A549 (cell line): ENCODE data around the gene BCKDK. TPM values are rescaled to one million over a fixed set of nuclear protein-coding genes. Genes with fewer than 3 reads are reported as not detected.
"Not testable (repeated sequence)": the region's sequence is repeated elsewhere in the genome, so short reads cannot be mapped to it uniquely, and the experiment has no call there.

Experiments
- ATAC-seq, 2 experiments: fragments of 200-7000 bp in 1 of 2; fragments of >200 bp in 1 of 2; cut with Nextera tagmentation in 1 of 2; cut with Tn5 transposase in 1 of 2; 3 replicates each; pipeline versions ENCODE4 v1.8.0 to v1.9.1; 2018 to 2020; ENCODE audit warnings: mild to moderate bottlenecking in 1 of 2, moderate library complexity in 1 of 2
- CTCF ChIA-PET: fragments of 300-600 bp; sonication (Branson Sonifier 250); formaldehyde crosslinking; extraction: SDS; loops from one replicate; lab custom pipeline; 2021; ENCODE audit warnings: antibody characterized with exemption, inconsistent platforms; lab: Yijun Ruan, JAX
- POLR2A ChIA-PET: fragments of 350-600 bp; formaldehyde crosslinking; extraction: SDS; loops from one replicate; lab custom pipeline; 2021; ENCODE audit warnings: antibody characterized with exemption, inconsistent platforms; lab: Yijun Ruan, JAX
- DNase-seq, 2 experiments: peaks; one replicate each; pipeline versions ENCODE4 v3.0.0 to v3.0.0-alpha.2; 2011 to 2016; ENCODE audit warnings: low read depth in 1 of 2, low spot score in 1 of 2
- FAIRE-seq: peaks from 2 replicates; lab custom pipeline; 2011; peaks lifted over from hg19 to GRCh38; lab: Jason Lieb, UNC
- H3K27ac ChIP-seq, 2 experiments: fragments of >200 bp; sonication (Bioruptor Twin); formaldehyde crosslinking; 3 replicates each; pipeline ENCODE4 v1.5.1; 2016 to 2017
- H3K4me1 ChIP-seq: fragments of >200 bp; sonication (Bioruptor Twin); formaldehyde crosslinking; 3 replicates; pipeline ENCODE4 v1.6.1; 2016
- H3K4me2 ChIP-seq: fragments of >200 bp; sonication (Bioruptor Twin); formaldehyde crosslinking; 3 replicates; pipeline ENCODE4 v1.6.1; 2016
- H3K4me3 ChIP-seq: fragments of >200 bp; sonication (Bioruptor Twin); formaldehyde crosslinking; 3 replicates; pipeline ENCODE4 v1.5.1; 2016
- H3K9me3 ChIP-seq: fragments of >200 bp; sonication (Bioruptor Twin); formaldehyde crosslinking; 3 replicates; pipeline ENCODE4 v1.6.1; 2016
- CBX2 ChIP-seq: fragments of 200-600 bp; sonication (generic); IDR thresholded peaks from 2 replicates; pipeline ENCODE4 v1.6.1; 2016; ENCODE audit warnings: low read depth, mild to moderate bottlenecking, borderline replicate concordance
- CBX8 ChIP-seq: fragments of 200-600 bp; sonication (generic); IDR thresholded peaks from 2 replicates; pipeline ENCODE4 v1.6.1; 2016
- ESRRA ChIP-seq: fragments of 150-350 bp; IDR thresholded peaks from 2 replicates; pipeline ENCODE4 v1.6.1; 2014; ENCODE audit warnings: mild to moderate bottlenecking, low read length, borderline replicate concordance
- FOSL2 ChIP-seq, 2 experiments: fragments of 450-650 bp in 1 of 2; fragments of >200 bp in 1 of 2; sonication (Bioruptor Twin) in 1 of 2; formaldehyde crosslinking; IDR thresholded peaks; 2 replicates each; pipeline versions ENCODE4 v1.5.0 to v1.6.1; 2016 to 2020; ENCODE audit warnings: mild to moderate bottlenecking in 1 of 2, moderate library complexity in 1 of 2
- HDAC2 ChIP-seq: fragments of 200-600 bp; sonication (generic); IDR thresholded peaks from 2 replicates; pipeline ENCODE4 v1.6.1; 2016
- ZC3H11A ChIP-seq: fragments of 450-650 bp; IDR thresholded peaks from 2 replicates; pipeline ENCODE4 v1.6.1; 2014; ENCODE audit warnings: antibody characterized with exemption, mild to moderate bottlenecking
- WGBS: methylation state at CpG from one replicate; pipeline ENCODE4 v1.1.6; 2017; ENCODE audit errors: missing lambda C conversion rate; 5-methylcytosine and 5-hydroxymethylcytosine counted together
- polyA plus RNA-seq, 4 experiments: library from polyadenylated mRNA; depleted of rRNA in 3 of 4; stranded (reverse); fragments of >200 nt; fragmentation: RNase III in 1 of 4; extraction: RNeasy Plus Mini Kit Qiagen cat#74134 plus additional on column Dnase treatment in 1 of 4; gene quantifications; 2 replicates in 3 of 4; 3 replicates in 1 of 4; pipeline ENCODE4 v1.2.3, GENCODE V29; 2011 to 2017

Gene BCKDK
- polyA plus RNA-seq, 2 of the 4 experiments (the other 2 are of a cell fraction), result 20.7 to 36.7 TPM

DNA sequence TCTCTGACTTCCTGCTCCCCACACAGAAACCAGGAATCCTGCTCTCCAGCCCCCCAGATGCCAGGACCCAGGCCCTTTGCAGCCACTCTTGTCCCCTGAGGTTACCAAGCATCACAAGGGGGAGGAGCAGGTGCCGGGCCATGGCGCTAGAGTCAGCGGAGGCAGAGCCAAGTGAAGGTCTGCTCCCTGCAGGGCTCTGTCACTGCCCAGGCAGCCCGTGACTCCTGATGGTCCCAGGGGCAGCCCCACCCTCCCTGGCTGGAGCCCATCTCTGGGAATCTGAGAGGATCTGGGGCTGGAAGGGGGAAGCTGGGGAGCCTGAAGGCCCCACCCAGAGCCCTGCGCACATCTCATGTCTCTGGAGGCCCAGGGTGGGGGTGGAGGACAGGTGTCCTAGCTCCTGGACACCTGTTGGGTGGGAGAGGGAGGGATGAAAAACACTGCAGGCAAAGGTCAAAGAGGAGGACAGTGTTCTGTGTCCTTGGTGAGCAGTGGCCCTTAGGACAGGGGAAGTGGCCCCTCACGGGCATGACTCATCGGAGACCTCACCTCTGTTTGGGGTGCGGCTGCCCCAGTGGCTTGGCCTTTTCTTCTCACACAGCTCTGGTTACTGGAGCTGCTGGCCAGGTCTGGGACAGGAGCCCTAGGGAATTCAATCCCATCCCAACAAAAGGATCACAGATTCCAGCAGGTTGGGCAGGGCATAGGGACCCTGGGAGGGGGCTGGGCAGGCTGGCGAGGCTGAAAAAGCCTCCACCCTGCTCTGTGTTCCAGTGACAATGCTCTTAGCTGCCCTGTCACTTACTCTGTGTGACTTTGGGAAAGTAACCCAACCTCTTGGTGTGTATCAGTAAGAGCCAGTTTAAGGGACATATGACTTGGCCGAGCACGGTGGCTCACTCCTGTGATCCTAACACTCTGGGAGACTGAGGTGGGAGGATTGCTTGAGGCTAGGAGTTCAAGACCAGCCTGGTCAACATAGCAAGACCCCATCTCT, 42.0 kb downstream of the BCKDK start, which contains the start of gene PRSS36:
Gene PRSS36 (minus strand): TSS at position 173 of the 997 bp plus-strand sequence. CDS start 31 bp downstream, at position 142.
- POLR2A ChIA-PET, result no interaction called here
- ATAC-seq (peak in 1 of 2 experiments; percentile 35; a peak in 3 of 6 replicates), DNase-seq (no peak), FAIRE-seq (no peak)
- Histone ChIP-seq H3K4me3 (no peak within 1 kb of the TSS), H3K4me2 (no peak within 1 kb of the TSS), H3K4me1 (0 out of 3 replicates have a peak, but pooled peaks cover 3% of the 10 kb centered on the region), H3K27ac (no peak within 1 kb of the TSS), H3K9me3 (no peaks in the 10 kb centered on the region)
- TF ChIP-seq HDAC2, result no peak
- TF ChIP-seq FOSL2 (IDR thresholded peaks at IDR 0.05), result no peak
- peak; percentile 20; the same call in 1 of the 2 replicates for TF ChIP-seq FOSL2 (CRISPR knock-in tag; IDR thresholded peaks at IDR 0.05)
- CTCF ChIA-PET, result interaction anchor here (0.5 to 4.5 kb wide), 5 partner anchors 8 to 293 kb away, joined by 3 to 20 read pairs (median 3); no protein-coding TSS in a partner anchor
- WGBS, result 76% methylated on average over 5 of the region's 11 CpGs

DNA sequence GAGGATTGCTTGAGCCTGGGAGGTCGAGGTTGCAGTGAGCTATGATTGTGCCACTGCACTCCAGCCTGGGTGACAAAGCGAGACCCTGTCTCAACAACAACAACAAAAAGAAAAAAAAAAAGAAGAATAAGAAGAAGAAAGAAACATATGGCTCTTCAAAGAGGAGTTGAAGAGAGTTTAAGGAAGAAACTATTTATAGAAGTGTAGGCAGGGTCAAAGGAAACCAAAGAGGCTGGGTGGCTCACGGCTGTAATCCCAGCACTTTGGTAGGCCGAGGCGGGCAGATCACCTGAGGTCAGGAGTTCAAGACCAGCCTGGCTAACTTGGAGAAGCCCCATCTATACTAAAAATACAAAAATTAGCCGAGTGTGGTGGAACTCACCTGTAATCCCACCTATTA, 42.8 kb downstream of the BCKDK start:
- CTCF ChIA-PET, result interaction anchor here (0.8 to 4.5 kb wide), 4 partner anchors 9 to 293 kb away, joined by 3 to 20 read pairs (median 4); no protein-coding TSS in a partner anchor
- DNase-seq, ATAC-seq, FAIRE-seq, H3K4me2 ChIP-seq, H3K4me1 ChIP-seq, POLR2A ChIA-PET, H3K27ac ChIP-seq, H3K9me3 ChIP-seq, H3K4me3 ChIP-seq: not testable (repeated sequence)
- WGBS, result 66% methylated on average over 6 of the region's 6 CpGs

DNA sequence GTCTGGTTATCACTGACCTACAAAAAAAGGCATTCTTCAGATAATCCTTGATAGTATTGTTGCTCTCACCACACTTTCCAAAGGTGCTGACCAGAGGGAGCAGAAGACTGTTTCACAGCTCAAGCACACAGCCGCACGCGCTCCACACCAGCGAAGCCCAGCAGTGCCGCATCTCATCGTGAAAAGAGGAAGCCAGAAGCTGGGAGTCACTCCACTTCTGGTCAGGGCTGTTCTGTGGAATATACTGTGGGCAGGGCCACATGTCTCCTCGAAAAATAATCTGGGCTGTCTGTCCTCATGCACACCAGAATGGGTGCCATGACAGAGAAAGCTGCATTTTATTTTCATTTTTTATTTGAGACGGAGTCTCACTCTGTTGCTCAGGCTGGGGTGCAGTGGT, 49.0 kb downstream of the BCKDK start:
- FAIRE-seq, result no peak
- no peak for ATAC-seq
- H3K27ac ChIP-seq, result no peak overlapping the region
- no peak overlapping the region for H3K4me3 ChIP-seq
- H3K4me2 ChIP-seq, result no peak overlapping the region
- no peaks in the 10 kb centered on the region for H3K9me3 ChIP-seq
- ChIA-PET CTCF (interaction anchor here (0.6 to 4.6 kb wide), 10 partner anchors 7 to 712 kb away, joined by 3 to 46 read pairs (median 4); no protein-coding TSS in a partner anchor), POLR2A (interaction anchor here (0.7 to 2.0 kb wide), 3 partner anchors 22 to 39 kb away, joined by 5 to 10 read pairs (median 6); partner anchors contain the start of genes FUS and KAT8)
- TF ChIP-seq ZC3H11A (no peak), ESRRA (no peak), CBX8 (no peak), CBX2 (no peak)
- no peak for DNase-seq
- no peaks in the 10 kb centered on the region for H3K4me1 ChIP-seq
- whole genome bisulfite sequencing, result 72% methylated on average over 8 of the region's 8 CpGs

Other genes with a start within 250 kb of the BCKDK start
- 9.5 and 10.8 TPM in 2 replicates for gene BCL7C, start 214.3 kb upstream of the BCKDK start, polyA plus RNA-seq (2011; rRNA removed)
- 12.9 to 13.9 TPM (median 13.6 TPM) in 3 replicates for gene BCL7C, start 214.3 kb upstream of the BCKDK start, polyA plus RNA-seq (2017; fragmentation: RNase III; extraction: RNeasy Plus Mini Kit Qiagen cat#74134 plus additional on column Dnase treatment)
- 0.13 and 0.44 TPM in 2 replicates for gene CTF1, start 211.8 kb upstream of the BCKDK start, polyA plus RNA-seq (2011; rRNA removed)
- 0.16 to 0.30 TPM (median 0.23 TPM) in 3 replicates for gene CTF1, start 211.8 kb upstream of the BCKDK start, polyA plus RNA-seq (2017; fragmentation: RNase III; extraction: RNeasy Plus Mini Kit Qiagen cat#74134 plus additional on column Dnase treatment)
- 5.6 and 7.0 TPM in 2 replicates for gene FBXL19, start 184.8 kb upstream of the BCKDK start, polyA plus RNA-seq (2011; rRNA removed)
- 15.5 to 21.5 TPM (median 18.3 TPM) in 3 replicates for gene FBXL19, start 184.8 kb upstream of the BCKDK start, polyA plus RNA-seq (2017; fragmentation: RNase III; extraction: RNeasy Plus Mini Kit Qiagen cat#74134 plus additional on column Dnase treatment)
- gene ORAI3, start 159.3 kb upstream of the BCKDK start, polyA plus RNA-seq (2011; rRNA removed), result 14.1 and 17.3 TPM in 2 replicates
- gene ORAI3, start 159.3 kb upstream of the BCKDK start, polyA plus RNA-seq (2017; fragmentation: RNase III; extraction: RNeasy Plus Mini Kit Qiagen cat#74134 plus additional on column Dnase treatment), result 7.1 to 11.8 TPM (median 10.5 TPM) in 3 replicates
- 2.0 and 3.8 TPM in 2 replicates for gene SETD1A, start 150.6 kb upstream of the BCKDK start, polyA plus RNA-seq (2011; rRNA removed)
- 15.7 to 22.6 TPM (median 21.2 TPM) in 3 replicates for gene SETD1A, start 150.6 kb upstream of the BCKDK start, polyA plus RNA-seq (2017; fragmentation: RNase III; extraction: RNeasy Plus Mini Kit Qiagen cat#74134 plus additional on column Dnase treatment)
- 10.5 and 15.2 TPM in 2 replicates for gene HSD3B7, start 123.2 kb upstream of the BCKDK start, polyA plus RNA-seq (2011; rRNA removed)
- gene HSD3B7, start 123.2 kb upstream of the BCKDK start, polyA plus RNA-seq (2017; fragmentation: RNase III; extraction: RNeasy Plus Mini Kit Qiagen cat#74134 plus additional on column Dnase treatment), result 17.3 to 20.1 TPM (median 19.7 TPM) in 3 replicates
- gene STX1B, start 97.7 kb upstream of the BCKDK start, polyA plus RNA-seq (2011; rRNA removed), result 2.6 and 2.7 TPM in 2 replicates
- gene STX1B, start 97.7 kb upstream of the BCKDK start, polyA plus RNA-seq (2017; fragmentation: RNase III; extraction: RNeasy Plus Mini Kit Qiagen cat#74134 plus additional on column Dnase treatment), result 2.4 to 4.4 TPM (median 2.8 TPM) in 3 replicates
- 37.0 and 39.7 TPM in 2 replicates for gene STX4, start 74.8 kb upstream of the BCKDK start, polyA plus RNA-seq (2011; rRNA removed)
- 67.9 to 79.5 TPM (median 73.9 TPM) in 3 replicates for gene STX4, start 74.8 kb upstream of the BCKDK start, polyA plus RNA-seq (2017; fragmentation: RNase III; extraction: RNeasy Plus Mini Kit Qiagen cat#74134 plus additional on column Dnase treatment)
- gene ZNF668, start 34.1 kb upstream of the BCKDK start, polyA plus RNA-seq (2011; rRNA removed), result 3.9 and 4.7 TPM in 2 replicates
- 9.8 to 10.7 TPM (median 10.7 TPM) in 3 replicates for gene ZNF668, start 34.1 kb upstream of the BCKDK start, polyA plus RNA-seq (2017; fragmentation: RNase III; extraction: RNeasy Plus Mini Kit Qiagen cat#74134 plus additional on column Dnase treatment)
- 3.0 and 4.3 TPM in 2 replicates for gene ZNF646, start 34.0 kb upstream of the BCKDK start, polyA plus RNA-seq (2011; rRNA removed)
- gene ZNF646, start 34.0 kb upstream of the BCKDK start, polyA plus RNA-seq (2017; fragmentation: RNase III; extraction: RNeasy Plus Mini Kit Qiagen cat#74134 plus additional on column Dnase treatment), result 7.8 to 9.1 TPM (median 8.2 TPM) in 3 replicates
- 0.78 and 0.79 TPM in 2 replicates for gene PRSS53, start 19.4 kb upstream of the BCKDK start, polyA plus RNA-seq (2011; rRNA removed)
- 1.2 to 1.7 TPM (median 1.5 TPM) in 3 replicates for gene PRSS53, start 19.4 kb upstream of the BCKDK start, polyA plus RNA-seq (2017; fragmentation: RNase III; extraction: RNeasy Plus Mini Kit Qiagen cat#74134 plus additional on column Dnase treatment)
- gene VKORC1, start 13.6 kb upstream of the BCKDK start, polyA plus RNA-seq (2011; rRNA removed), result 101 and 136 TPM in 2 replicates
- gene VKORC1, start 13.6 kb upstream of the BCKDK start, polyA plus RNA-seq (2017; fragmentation: RNase III; extraction: RNeasy Plus Mini Kit Qiagen cat#74134 plus additional on column Dnase treatment), result 83.6 to 97.6 TPM (median 94.2 TPM) in 3 replicates
- gene KAT8, start 9.3 kb downstream of the BCKDK start, polyA plus RNA-seq (2011; rRNA removed), result 42.2 and 52.9 TPM in 2 replicates
- gene KAT8, start 9.3 kb downstream of the BCKDK start, polyA plus RNA-seq (2017; fragmentation: RNase III; extraction: RNeasy Plus Mini Kit Qiagen cat#74134 plus additional on column Dnase treatment), result 34.0 to 38.3 TPM (median 34.4 TPM) in 3 replicates
- 0.04 and 0.08 TPM in 2 replicates for gene PRSS8, start 27.3 kb downstream of the BCKDK start, polyA plus RNA-seq (2011; rRNA removed)
- 0.09 to 0.21 TPM (median 0.15 TPM) in 3 replicates for gene PRSS8, start 27.3 kb downstream of the BCKDK start, polyA plus RNA-seq (2017; fragmentation: RNase III; extraction: RNeasy Plus Mini Kit Qiagen cat#74134 plus additional on column Dnase treatment)
- gene PRSS36, start 41.7 kb downstream of the BCKDK start, polyA plus RNA-seq (2011; rRNA removed), result 0.41 TPM in 1 of 2 replicates, not detected in the other
- 0.55 to 0.75 TPM (median 0.55 TPM) in 3 replicates for gene PRSS36, start 41.7 kb downstream of the BCKDK start, polyA plus RNA-seq (2017; fragmentation: RNase III; extraction: RNeasy Plus Mini Kit Qiagen cat#74134 plus additional on column Dnase treatment)
- gene FUS, start 71.8 kb downstream of the BCKDK start, polyA plus RNA-seq (2011; rRNA removed), result 168 and 224 TPM in 2 replicates
- 740 to 780 TPM (median 745 TPM) in 3 replicates for gene FUS, start 71.8 kb downstream of the BCKDK start, polyA plus RNA-seq (2017; fragmentation: RNase III; extraction: RNeasy Plus Mini Kit Qiagen cat#74134 plus additional on column Dnase treatment)
- 16.1 and 20.0 TPM in 2 replicates for gene PYCARD, start 94.4 kb downstream of the BCKDK start, polyA plus RNA-seq (2011; rRNA removed)
- gene PYCARD, start 94.4 kb downstream of the BCKDK start, polyA plus RNA-seq (2017; fragmentation: RNase III; extraction: RNeasy Plus Mini Kit Qiagen cat#74134 plus additional on column Dnase treatment), result 26.4 to 32.2 TPM (median 30.1 TPM) in 3 replicates
- gene TRIM72, start 105.7 kb downstream of the BCKDK start, polyA plus RNA-seq (2011; rRNA removed), result not detected in 2 replicates
- gene TRIM72, start 105.7 kb downstream of the BCKDK start, polyA plus RNA-seq (2017; fragmentation: RNase III; extraction: RNeasy Plus Mini Kit Qiagen cat#74134 plus additional on column Dnase treatment), result 0.04 TPM in 1 of 3 replicates, not detected in the others
- gene PYDC1, start 108.7 kb downstream of the BCKDK start, polyA plus RNA-seq (2011; rRNA removed), result not detected in 2 replicates
- gene PYDC1, start 108.7 kb downstream of the BCKDK start, polyA plus RNA-seq (2017; fragmentation: RNase III; extraction: RNeasy Plus Mini Kit Qiagen cat#74134 plus additional on column Dnase treatment), result not detected in 3 replicates
- 0.77 and 0.88 TPM in 2 replicates for gene ITGAM, start 151.6 kb downstream of the BCKDK start, polyA plus RNA-seq (2011; rRNA removed)
- 0.84 to 1.5 TPM (median 1.3 TPM) in 3 replicates for gene ITGAM, start 151.6 kb downstream of the BCKDK start, polyA plus RNA-seq (2017; fragmentation: RNase III; extraction: RNeasy Plus Mini Kit Qiagen cat#74134 plus additional on column Dnase treatment)
- 0.87 and 1.4 TPM in 2 replicates for gene ITGAX, start 246.8 kb downstream of the BCKDK start, polyA plus RNA-seq (2011; rRNA removed)
- gene ITGAX, start 246.8 kb downstream of the BCKDK start, polyA plus RNA-seq (2017; fragmentation: RNase III; extraction: RNeasy Plus Mini Kit Qiagen cat#74134 plus additional on column Dnase treatment), result 0.35 to 0.79 TPM (median 0.49 TPM) in 3 replicates